Kidney (tissue), 14 donors: Measurements from ENCODE around the gene LENG1. TPM values are rescaled to one million over a fixed set of nuclear protein-coding genes. Genes with fewer than 3 reads are reported as not detected.
A peak's percentile ranks its signal among the peaks of the same experiment; 100 is the strongest.

ENCODE experiments used
- DNase-seq, 5 donors: peaks; one replicate each; pipeline ENCODE4 v3.0.0-alpha.2; 2013 to 2020
- FAIRE-seq: peaks from 2 replicates; lab custom pipeline; 2012; peaks lifted over from hg19 to GRCh38; lab: Jason Lieb, UNC
- H3K27ac ChIP-seq, 2 donors: one replicate each; pipeline ENCODE4 v1.7.0; 2013; ENCODE audit warnings: low read depth in 2 of 2, low read length in 2 of 2, inconsistent platforms in 1 of 2
- H3K27me3 ChIP-seq: one replicate; pipeline ENCODE4 v1.7.1; 2013; ENCODE audit warnings: low read length, inconsistent platforms; ENCODE audit not compliant: control insufficient read depth, insufficient read depth
- H3K36me3 ChIP-seq, 3 donors: one replicate each; pipeline versions ENCODE4 v1.7.0 to v1.7.1; 2013; ENCODE audit warnings: low read length in 3 of 3, control low read depth in 1 of 3, inconsistent platforms in 1 of 3; ENCODE audit not compliant: insufficient read depth in 3 of 3, control insufficient read depth in 2 of 3
- H3K4me1 ChIP-seq, 3 donors: one replicate each; pipeline versions ENCODE4 v1.7.0 to v1.7.1; 2013; ENCODE audit warnings: low read length in 3 of 3, inconsistent platforms in 1 of 3, low read depth in 1 of 3; ENCODE audit not compliant: control insufficient read depth in 2 of 3, insufficient read depth in 2 of 3
- H3K4me3 ChIP-seq, 3 donors: one replicate each; pipeline versions ENCODE4 v1.7.0 to v1.8.1; 2013; ENCODE audit warnings: low read length in 3 of 3, control low read depth in 1 of 3, inconsistent platforms in 1 of 3
- H3K9ac ChIP-seq, 3 donors: one replicate each; pipeline versions ENCODE4 v1.7.0 to v1.7.1; 2013; ENCODE audit warnings: low read length in 3 of 3, control low read depth in 1 of 3, inconsistent platforms in 1 of 3
- H3K9me3 ChIP-seq, 3 donors: one replicate each; pipeline versions ENCODE4 v1.7.0 to v1.7.1; 2013; ENCODE audit warnings: low read length in 3 of 3, control low read depth in 1 of 3, inconsistent platforms in 1 of 3; ENCODE audit not compliant: control insufficient read depth in 2 of 3, insufficient read depth in 1 of 3
- CTCF ChIP-seq: IDR thresholded peaks from 3 replicates; pipeline ENCODE4 v1.5.1; 2012; ENCODE audit warnings: mild to moderate bottlenecking, moderate library complexity, borderline replicate concordance; ENCODE audit not compliant: insufficient read depth; ENCODE audit errors: extremely low read depth
- intact Hi-C: fragments of 100-400 bp; cut with DNase I; formaldehyde crosslinking; loops from one replicate; pipeline ENCODE4 v1.11.1; 2022
- polyA plus RNA-seq: library from polyadenylated mRNA; stranded (reverse); fragments of 350-450 nt; fragmentation: Illumina TruSeq; extraction: RNeasy Lipid Tissue Mini Kit (QIAGEN cat#74804); gene quantifications from one replicate; pipeline ENCODE4 v1.2.3, GENCODE V29; 2014; ENCODE audit warnings: low read depth, low replicate concordance; ENCODE audit not compliant: insufficient read depth
- total RNA-seq: library from RNA; stranded (reverse); fragmentation: NEBNext Ultra II Directional; extraction: Animal tissue kit (Norgen Biotek cat#: 25700); gene quantifications from one replicate; pipeline ENCODE4 v1.2.1, GENCODE V29; 2021
- donor health status: control.
- donor health status: control.
- donor health status: control.
- donor health status: control.
- donor health status: control.
- donor health status: DM: yes; HTN: yes; CAD: no.
- donor health status: Normal renal cell carcinoma (clear cell type).

The LENG1 gene
- total and polyA plus RNA-seq, 2 donors from 2014 or later = 8.0 to 12.2 TPM

- FAIRE-seq (no peak), DNase-seq (peak in 1 of 5 donors; percentile 70)
- Histone ChIP-seq H3K9ac (no peak overlapping the region), H3K4me1 (no peaks in the 10 kb centered on the region), H3K27ac (no peak overlapping the region), H3K27me3 (no peaks in the 10 kb centered on the region), H3K9me3 (no peaks in the 10 kb centered on the region), H3K4me3 (no peak overlapping the region), H3K36me3 (peaks cover 0 to 43% (median 41%) of the 10 kb centered on the region in 3 donors)
- no peak for TF ChIP-seq CTCF
- intact Hi-C loops = no loop called here
Measured at GRCh38 chr19:54124393-54124792, 35.1 kb downstream of the LENG1 start.

- H3K27me3 ChIP-seq = no peaks in the 10 kb centered on the region
- no peaks in the 10 kb centered on the region for H3K9me3 ChIP-seq
- H3K9ac ChIP-seq = no peak overlapping the region
- TF ChIP-seq CTCF = no peak
- H3K36me3 ChIP-seq = peaks cover 0 to 41% (median 39%) of the 10 kb centered on the region in 3 donors
- no peak overlapping the region for H3K4me3 ChIP-seq
- DNase-seq (peak in 1 of 5 donors; percentile 66), FAIRE-seq (no peak)
- intact Hi-C loops = no loop called here
- no peak overlapping the region for H3K27ac ChIP-seq
- H3K4me1 ChIP-seq = no peaks in the 10 kb centered on the region
Measured at GRCh38 chr19:54123682-54124081, 35.8 kb downstream of the LENG1 start.

DNA sequence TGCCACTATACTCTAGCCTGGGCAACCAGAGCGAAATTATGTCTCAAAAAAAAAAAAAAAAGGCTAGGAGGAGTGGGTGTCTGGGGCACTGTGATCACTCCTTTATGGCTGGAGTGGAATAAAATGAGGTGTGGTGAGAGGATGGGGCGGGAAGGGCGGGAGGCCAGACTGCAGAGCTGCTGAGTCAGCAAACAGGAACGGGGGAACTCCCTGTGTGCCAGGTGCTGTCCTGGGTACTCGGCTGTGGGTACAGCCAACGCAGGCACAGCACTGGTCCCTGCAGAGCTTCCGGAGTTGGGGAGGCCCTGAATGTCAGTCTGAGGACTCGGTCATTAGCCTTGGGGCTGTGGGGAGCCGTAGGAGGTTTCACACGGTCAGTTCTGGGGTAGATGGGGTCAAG is 38.3 kb downstream of the LENG1 start:
- no peak overlapping the region for H3K9ac ChIP-seq
- DNase-seq (no peak), FAIRE-seq (no peak)
- no peaks in the 10 kb centered on the region for H3K27me3 ChIP-seq
- intact Hi-C loops = no loop called here
- no peak for TF ChIP-seq CTCF
- H3K4me1 ChIP-seq = peaks cover 0 to 6% (median 0%) of the 10 kb centered on the region in 3 donors
- H3K9me3 ChIP-seq = no peaks in the 10 kb centered on the region
- no peak overlapping the region for H3K4me3 ChIP-seq
- no peak overlapping the region for H3K27ac ChIP-seq
- H3K36me3 ChIP-seq = peaks cover 0 to 38% (median 27%) of the 10 kb centered on the region in 3 donors
